Stimulated activated CD4-positive, alpha-beta T cell treated with anti-CD3 and anti-CD28 coated beads, Interleukin-15, amount 100 ng/mL, for 1 hour (primary cell): ENCODE measurements around the gene SAMD4A.

Experiments used
- DNase-seq, 2 donors: peaks; one replicate each; pipeline ENCODE4 v3.0.0-alpha.2; 2020; ENCODE audit warnings: low read depth in 1 of 2, low spot score in 1 of 2

Gene SAMD4A, protein sequence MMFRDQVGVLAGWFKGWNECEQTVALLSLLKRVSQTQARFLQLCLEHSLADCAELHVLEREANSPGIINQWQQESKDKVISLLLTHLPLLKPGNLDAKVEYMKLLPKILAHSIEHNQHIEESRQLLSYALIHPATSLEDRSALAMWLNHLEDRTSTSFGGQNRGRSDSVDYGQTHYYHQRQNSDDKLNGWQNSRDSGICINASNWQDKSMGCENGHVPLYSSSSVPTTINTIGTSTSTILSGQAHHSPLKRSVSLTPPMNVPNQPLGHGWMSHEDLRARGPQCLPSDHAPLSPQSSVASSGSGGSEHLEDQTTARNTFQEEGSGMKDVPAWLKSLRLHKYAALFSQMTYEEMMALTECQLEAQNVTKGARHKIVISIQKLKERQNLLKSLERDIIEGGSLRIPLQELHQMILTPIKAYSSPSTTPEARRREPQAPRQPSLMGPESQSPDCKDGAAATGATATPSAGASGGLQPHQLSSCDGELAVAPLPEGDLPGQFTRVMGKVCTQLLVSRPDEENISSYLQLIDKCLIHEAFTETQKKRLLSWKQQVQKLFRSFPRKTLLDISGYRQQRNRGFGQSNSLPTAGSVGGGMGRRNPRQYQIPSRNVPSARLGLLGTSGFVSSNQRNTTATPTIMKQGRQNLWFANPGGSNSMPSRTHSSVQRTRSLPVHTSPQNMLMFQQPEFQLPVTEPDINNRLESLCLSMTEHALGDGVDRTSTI

DNA sequence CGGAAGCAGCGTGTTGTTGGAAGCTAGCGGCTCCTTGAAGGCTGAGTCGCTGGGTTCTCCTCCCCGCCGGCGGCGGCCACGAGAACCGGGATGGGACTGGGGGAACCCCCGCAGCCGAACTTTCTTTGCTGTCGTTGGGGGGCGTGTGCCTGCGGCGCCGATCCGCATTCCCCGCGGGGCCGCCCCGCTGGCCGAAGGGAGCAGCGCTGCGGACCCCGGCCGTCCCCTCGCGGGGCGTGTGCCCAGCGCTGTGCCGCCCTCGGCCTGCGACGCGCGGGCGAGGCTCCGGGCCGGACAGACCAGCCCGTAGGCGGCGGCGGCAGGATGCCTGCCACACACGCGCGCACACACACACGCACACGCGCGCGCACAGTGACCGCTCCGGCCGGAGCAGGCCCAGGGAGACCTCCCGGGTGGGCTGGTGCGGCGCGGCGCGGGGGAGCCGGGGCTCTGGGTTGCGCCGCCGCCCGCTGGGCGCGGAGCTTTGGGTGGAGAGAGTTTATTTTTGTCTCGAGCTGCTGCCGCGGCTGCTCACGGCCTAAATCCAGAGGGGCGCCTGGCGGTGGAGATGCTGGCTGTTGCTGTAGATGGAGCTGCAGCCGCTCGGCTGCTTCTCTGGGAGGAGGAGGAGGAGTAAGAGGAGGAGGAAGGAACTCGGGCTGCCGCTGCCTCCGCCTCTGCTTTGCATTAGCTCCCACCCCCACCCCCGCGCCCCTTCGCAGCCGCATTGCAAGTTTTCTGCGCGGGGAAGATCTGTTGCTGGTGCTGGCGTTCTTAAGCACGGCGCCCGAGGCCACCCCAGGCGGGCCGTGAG, at the start of gene SAMD4A:
SAMD4A (plus strand) TSS at position 719 of the 814 bp plus-strand sequence. CDS start 789 bp downstream, outside the sequence.
- DNase-seq = peak; percentile 25 to 33

DNA sequence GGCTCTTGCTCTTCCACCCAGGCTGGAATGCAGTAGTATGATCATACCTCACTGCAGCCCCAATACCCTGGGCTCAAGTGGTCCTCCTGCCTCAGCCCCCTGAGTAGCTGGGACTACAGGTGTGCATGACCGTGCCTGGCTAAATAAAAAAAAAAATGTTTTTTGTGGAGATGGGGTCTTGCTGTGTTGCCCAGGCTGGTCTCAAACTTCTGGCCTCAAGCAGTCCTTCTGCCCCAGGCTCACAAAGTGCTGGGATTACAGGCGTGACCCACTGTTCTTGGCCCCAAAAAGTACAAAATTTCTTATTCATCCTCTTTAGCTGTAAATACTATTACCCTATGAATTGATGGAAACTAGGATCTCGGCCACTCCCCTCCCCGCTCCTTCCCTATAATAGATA, 42.5 kb upstream of the SAMD4A start:
- DNase-seq = no peak

- DNase-seq = no peak
Measured at GRCh38 chr14:54528973-54529372, 38.0 kb upstream of the SAMD4A start.

DNA sequence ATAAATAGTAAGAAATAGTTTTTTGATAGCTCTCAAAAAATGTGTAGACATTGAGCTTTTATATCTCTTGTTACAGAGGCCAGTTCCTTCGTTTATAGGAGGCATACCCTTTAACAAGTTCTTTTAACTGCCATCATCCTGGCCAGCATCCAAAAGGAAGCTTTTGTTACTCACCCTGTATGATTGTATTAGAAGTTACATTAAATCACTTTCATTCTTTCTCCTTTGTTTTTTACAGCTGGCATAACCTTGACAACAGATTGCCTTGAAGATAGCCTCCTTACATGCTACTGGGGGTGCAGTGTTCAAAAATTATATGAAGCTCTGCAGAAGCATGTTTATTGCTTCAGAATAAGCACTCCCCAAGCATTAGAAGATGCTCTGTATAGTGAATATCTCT, 37.1 kb upstream of the SAMD4A start:
- no peak for DNase-seq

- no peak for DNase-seq
Measured at GRCh38 chr14:54532111-54533012, 34.6 kb upstream of the SAMD4A start.

GRCh38 chr14:54533100-54533499, 33.8 kb upstream of the SAMD4A start:
- DNase-seq = no peak

GRCh38 chr14:54535126-54535525, 31.8 kb upstream of the SAMD4A start:
- DNase-seq = no peak

DNA sequence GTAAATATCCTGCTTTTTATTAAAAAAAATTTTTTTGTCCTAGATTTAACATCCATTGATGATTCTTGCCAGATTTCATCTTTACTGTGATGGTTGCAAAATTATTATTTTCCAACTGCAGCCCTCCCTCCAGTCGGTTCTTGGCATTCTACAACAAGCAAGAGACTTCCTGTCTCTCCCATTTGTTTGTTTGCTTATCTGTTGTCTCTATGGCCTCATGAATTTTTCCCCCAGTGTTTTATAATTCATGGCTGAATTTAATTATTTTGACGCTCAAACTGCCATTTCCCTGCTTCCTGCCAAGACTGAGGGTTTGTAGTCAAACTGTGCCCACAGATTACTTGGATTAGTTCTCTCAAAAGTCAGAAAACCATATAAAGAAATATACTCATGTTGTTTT, 31.3 kb upstream of the SAMD4A start:
- DNase-seq = no peak

DNA sequence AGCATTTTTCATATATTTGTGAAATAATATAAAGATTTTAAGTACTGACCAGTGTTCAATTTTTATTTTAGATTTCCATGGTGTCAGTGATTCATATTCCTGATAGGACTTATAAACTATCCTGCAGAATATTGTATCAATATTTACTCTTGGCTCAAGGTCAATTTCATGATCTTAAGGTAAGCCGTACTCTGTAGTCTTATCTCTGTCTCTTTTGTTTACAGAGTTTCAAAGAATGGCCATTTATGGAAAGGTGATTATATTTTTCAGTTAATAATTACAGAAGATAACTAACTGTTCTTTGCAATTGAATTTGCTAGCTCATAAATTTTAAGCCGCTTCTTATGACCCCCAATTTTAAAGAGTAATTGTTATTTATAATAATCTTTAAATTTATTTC, 29.3 kb upstream of the SAMD4A start:
- DNase-seq = no peak

DNA sequence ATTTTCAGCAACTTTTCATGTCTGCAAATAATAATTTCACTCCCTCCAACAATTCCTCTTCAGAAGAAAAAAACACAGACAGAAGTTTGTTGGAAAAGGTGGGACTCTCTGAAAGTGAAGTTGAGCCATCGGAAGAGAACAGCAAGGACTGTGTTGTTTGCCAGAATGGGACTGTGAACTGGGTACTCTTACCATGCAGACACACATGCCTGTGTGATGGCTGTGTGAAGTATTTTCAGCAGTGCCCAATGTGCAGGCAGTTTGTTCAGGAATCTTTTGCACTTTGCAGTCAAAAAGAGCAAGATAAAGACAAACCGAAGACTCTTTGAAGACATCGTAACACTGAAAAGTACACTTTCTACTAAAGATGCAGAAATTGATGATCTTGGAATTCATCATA, 28.9 kb upstream of the SAMD4A start:
- no peak for DNase-seq

DNA sequence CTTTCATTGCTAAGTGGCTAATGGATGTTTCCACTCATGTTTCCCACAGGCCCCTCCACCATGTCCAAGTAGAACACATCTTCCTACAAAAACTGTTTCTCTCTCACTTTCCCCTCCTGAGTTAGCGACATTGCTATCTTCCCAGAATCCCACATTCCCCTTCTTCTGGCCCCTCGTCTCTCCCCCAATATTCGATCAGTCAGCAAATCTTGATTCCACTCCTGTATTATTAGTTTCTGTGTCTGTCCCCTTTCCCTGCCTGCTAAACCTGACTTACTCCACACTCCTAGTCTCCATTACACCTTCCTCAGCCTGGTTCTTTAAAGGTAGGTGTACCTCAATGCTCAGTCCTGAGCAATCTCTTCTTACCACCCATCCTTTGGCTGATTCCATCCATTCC, 19.3 kb upstream of the SAMD4A start:
- DNase-seq = no peak

DNA sequence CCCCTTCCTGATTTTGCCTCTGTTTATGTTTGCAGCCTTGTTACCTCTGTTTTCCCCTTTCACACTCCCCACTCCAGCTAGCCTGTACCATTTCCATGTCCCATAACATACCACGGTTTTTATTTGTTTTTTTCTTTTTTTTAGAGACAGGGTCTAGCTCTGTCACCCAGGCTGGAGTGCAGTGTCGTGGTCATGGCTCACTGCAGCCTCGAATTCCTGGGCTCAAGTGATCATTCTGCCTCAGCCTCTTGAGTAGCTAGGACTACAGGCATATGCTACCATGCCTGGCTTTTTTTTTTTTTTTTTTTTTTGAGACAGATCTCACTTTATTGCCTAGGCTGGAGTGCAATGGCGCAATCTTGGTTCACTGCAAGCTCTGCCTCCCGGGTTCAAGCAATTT, 18.4 kb upstream of the SAMD4A start:
- DNase-seq = no peak

DNA sequence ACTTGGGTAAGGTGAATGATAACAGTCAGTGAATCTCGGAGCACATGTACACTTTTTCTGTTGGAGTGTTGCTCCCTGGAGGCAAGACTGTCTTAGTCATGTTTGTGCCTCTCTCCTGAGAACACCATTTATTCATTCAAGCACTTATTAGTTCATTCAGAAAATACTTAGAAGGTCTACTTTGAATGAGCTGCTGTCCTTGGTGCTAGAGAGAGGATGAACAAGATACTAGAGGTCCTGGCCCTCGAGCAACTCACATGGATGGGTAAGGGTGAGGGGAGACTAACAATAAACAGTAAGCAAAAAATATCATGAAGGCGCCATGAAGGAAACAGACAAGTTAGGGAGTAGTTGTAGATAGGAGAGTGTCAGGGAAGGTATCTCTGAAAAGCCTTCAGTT, 17.1 kb upstream of the SAMD4A start:
- no peak for DNase-seq

GRCh38 chr14:54550514-54550913, 16.4 kb upstream of the SAMD4A start:
- no peak for DNase-seq

DNA sequence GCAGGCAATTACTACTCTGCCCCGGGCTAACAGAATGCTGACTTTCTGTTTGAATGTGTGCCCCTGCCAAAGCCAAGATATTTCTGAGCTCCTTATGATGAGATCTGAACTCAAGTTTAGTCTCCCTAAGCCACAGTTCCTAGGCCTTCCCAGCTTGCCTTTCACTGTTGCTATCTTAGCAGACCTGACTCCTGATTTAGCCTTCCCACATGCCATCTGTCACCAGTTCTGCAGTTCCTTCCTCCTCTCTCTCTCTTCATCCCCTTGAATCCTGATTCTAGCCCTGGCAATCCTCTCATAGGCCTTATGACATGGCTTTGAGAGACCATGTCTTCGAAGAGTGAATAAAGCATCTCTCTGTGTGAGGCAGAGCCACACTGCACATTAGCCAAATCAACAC, 12.5 kb upstream of the SAMD4A start:
- DNase-seq = no peak

DNA sequence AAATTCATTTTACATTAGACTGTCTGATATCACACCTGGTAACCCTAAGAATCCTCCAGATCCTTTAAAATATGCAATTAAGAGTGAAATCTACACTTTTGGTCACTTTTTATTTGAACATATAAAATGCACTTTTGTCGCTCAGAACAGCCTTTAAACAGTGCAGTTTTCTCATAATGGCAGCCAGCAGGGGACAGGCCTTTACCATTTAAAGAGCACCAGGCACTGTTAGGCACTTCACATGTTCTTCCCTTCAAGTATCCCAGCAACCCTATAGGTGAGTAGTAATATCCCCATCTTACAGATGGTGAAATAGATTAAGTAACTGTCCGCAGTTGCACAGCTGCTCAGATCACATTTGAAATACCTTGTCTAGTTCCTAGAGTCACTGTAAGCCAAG, 11.3 kb upstream of the SAMD4A start:
- no peak for DNase-seq

GRCh38 chr14:54556535-54556934, 10.4 kb upstream of the SAMD4A start:
- no peak for DNase-seq

- DNase-seq = no peak
Measured at GRCh38 chr14:54562334-54562733, 4.6 kb upstream of the SAMD4A start.

- DNase-seq = no peak
Measured at GRCh38 chr14:54564071-54564867, 2.7 kb upstream of the SAMD4A start.
